Pancreas (tissue), 10 donors: ENCODE data around the gene PARP14. TPM values are rescaled to one million over a fixed set of nuclear protein-coding genes. Genes with fewer than 3 reads are reported as not detected.

ENCODE experiments used
- ATAC-seq, 4 donors: fragments of 200-7000 bp; cut with Tn5 transposase; one replicate each; pipeline versions ENCODE4 v1.8.0 to v1.9.1; 2020; ENCODE audit warnings: mild to moderate bottlenecking in 4 of 4, moderate library complexity in 4 of 4
- DNase-seq, 6 donors: peaks; one replicate each; pipeline ENCODE4 v3.0.0-alpha.2; 2020
- FAIRE-seq: peaks from 2 replicates; lab custom pipeline; 2012; peaks lifted over from hg19 to GRCh38; lab: Jason Lieb, UNC
- H3K27ac ChIP-seq, 4 donors: fragments of 200-600 bp; sonication (generic); 1 replicate in 3 of 4; 2 replicates in 1 of 4; pipeline versions ENCODE4 v1.5.0 to v1.8.0; 2020
- H3K27me3 ChIP-seq, 4 donors: fragments of 200-600 bp; one replicate each; pipeline ENCODE4 v1.8.0; 2021
- H3K36me3 ChIP-seq, 3 donors: fragments of 200-600 bp; sonication (generic) in 1 of 3; one replicate each; pipeline versions ENCODE4 v1.5.0 to v1.8.0; 2020 to 2021
- H3K4me1 ChIP-seq, 3 donors: fragments of 200-600 bp; one replicate each; pipeline ENCODE4 v1.8.0; 2021
- H3K4me3 ChIP-seq, 4 donors: fragments of 200-600 bp; sonication (generic) in 2 of 4; one replicate each; pipeline versions ENCODE4 v1.5.0 to v1.8.0; 2020 to 2021
- H3K9me3 ChIP-seq, 4 donors: fragments of 200-600 bp; one replicate each; pipeline ENCODE4 v1.8.0; 2021
- CTCF ChIP-seq, 4 donors: fragments of 200-600 bp; sonication (generic) in 3 of 4; IDR thresholded peaks; one replicate each; pipeline versions ENCODE4 v1.5.0 to v1.8.0; 2021; ENCODE audit warnings: antibody characterized with exemption in 4 of 4
- WGBS, 2 donors: extraction: QIAGEN DNeasy Blood & Tissue Kit; methylation state at CpG; one replicate each; pipeline ENCODE4 v1.1.7; 2013; 5-methylcytosine and 5-hydroxymethylcytosine counted together
- intact Hi-C, 3 donors: fragments of 100-400 bp; cut with DNase I; formaldehyde crosslinking; loops; one replicate each; pipeline versions ENCODE4 v1.11.1 to v1.14.2; 2022
- polyA plus RNA-seq, 2 donors: library from polyadenylated mRNA; stranded (reverse); fragments of 200-250 nt; gene quantifications; one replicate each; pipeline ENCODE4 v1.2.3, GENCODE V29; 2013
- total RNA-seq, 6 donors: library from RNA; stranded (reverse); fragmentation: NEBNext Ultra II Directional in 4 of 6; extraction: Animal tissue kit (Norgen Biotek cat#: 25700) in 4 of 6; gene quantifications; one replicate each; pipeline versions ENCODE4 v1.2.1 to v1.2.4, GENCODE V29; 2021 to 2023
- donor health status: healthy with polysubstance abuse.
- donor health status: DM: no; HTN: no; CAD: no; lungs with moderate emphysema.
- donor health status: DM: no; HTN: no; CAD: no.
- donor health status: control.
- donor health status: control.
- donor health status: Bipolar disorder and iron deficiency.
- donor health status: DM: yes; HTN: yes; CAD: no.
- donor health status: DM: no; HTN: no; CAD: no.
- donor health status: DM: no; HTN: no; CAD: no.
- donor health status: DM: yes; HTN: yes; CAD: no.

The PARP14 gene
- total and polyA plus RNA-seq, 8 donors = 7.2 to 27.7 (median 11.7) TPM

- Histone ChIP-seq H3K4me1 (no peaks in the 10 kb centered on the region), H3K36me3 (no peaks in the 10 kb centered on the region), H3K27me3 (no peaks in the 10 kb centered on the region), H3K9me3 (no peaks in the 10 kb centered on the region), H3K4me3 (no peak overlapping the region), H3K27ac (no peak overlapping the region)
- no peak for FAIRE-seq
- no peak for ATAC-seq
- TF ChIP-seq CTCF (IDR thresholded peaks at IDR 0.05) = no peak
- intact Hi-C loops = no loop called here
- WGBS, 2 donors = 52 to 53% methylated on average over 2 of the region's 2 CpGs
- no peak for DNase-seq
These were observed 9.1 kb upstream of the PARP14 start for GRCh38 chr3:122671553-122671952.

- ATAC-seq (no peak), FAIRE-seq (no peak), DNase-seq (no peak)
- intact Hi-C loops = no loop called here
- Histone ChIP-seq H3K4me3 (no peak overlapping the region), H3K4me1 (peaks cover 0 to 2% (median 0%) of the 10 kb centered on the region in 3 donors), H3K27ac (no peak overlapping the region), H3K36me3 (no peaks in the 10 kb centered on the region), H3K27me3 (no peaks in the 10 kb centered on the region), H3K9me3 (no peaks in the 10 kb centered on the region)
- TF ChIP-seq CTCF (IDR thresholded peaks at IDR 0.05) = no peak
- WGBS, 2 donors = 77 to 81% methylated on average over 3 of the region's 3 CpGs
These were observed 6.3 kb upstream of the PARP14 start for GRCh38 chr3:122674339-122674738.

GRCh38 chr3:122676759-122677158 lies 3.9 kb upstream of the PARP14 start:
- H3K4me1 ChIP-seq = peaks cover 0 to 10% (median 0%) of the 10 kb centered on the region in 3 donors
- H3K9me3 ChIP-seq = no peaks in the 10 kb centered on the region
- intact Hi-C loops = loop anchor here in 1 of 3 donors (5.0 kb wide), 1 partner anchor 114 kb away; the partner anchor contains the start of genes DTX3L and PARP9
- no peaks in the 10 kb centered on the region for H3K36me3 ChIP-seq
- H3K4me3 ChIP-seq = no peak overlapping the region
- no peaks in the 10 kb centered on the region for H3K27me3 ChIP-seq
- ATAC-seq (no peak), DNase-seq (no peak), FAIRE-seq (no peak)
- H3K27ac ChIP-seq = no peak overlapping the region
- WGBS, 2 donors = 36 to 43% methylated on average over 2 of the region's 2 CpGs
- no peak for TF ChIP-seq CTCF (IDR thresholded peaks at IDR 0.05)

GRCh38 chr3:122677216-122677615 lies 3.4 kb upstream of the PARP14 start:
- Histone ChIP-seq H3K27me3 (no peaks in the 10 kb centered on the region), H3K9me3 (no peaks in the 10 kb centered on the region), H3K4me1 (peaks cover 0 to 10% (median 0%) of the 10 kb centered on the region in 3 donors), H3K4me3 (no peak overlapping the region), H3K27ac (no peak overlapping the region), H3K36me3 (no peaks in the 10 kb centered on the region)
- WGBS, 2 donors = 32 to 36% methylated on average over 1 of the region's 1 CpG
- no peak for DNase-seq
- no peak for ATAC-seq
- intact Hi-C loops = loop anchor here in 1 of 3 donors (5.0 kb wide), 1 partner anchor 115 kb away; the partner anchor contains the start of genes DTX3L and PARP9
- FAIRE-seq = no peak
- TF ChIP-seq CTCF (IDR thresholded peaks at IDR 0.05) = no peak

GRCh38 chr3:122678506-122678905 lies 2.1 kb upstream of the PARP14 start:
- Histone ChIP-seq H3K27ac (peak overlapping the region in 2 of 4 donors; percentile 87 to 96), H3K9me3 (no peaks in the 10 kb centered on the region), H3K4me1 (peaks cover 0 to 16% (median 0%) of the 10 kb centered on the region in 3 donors), H3K27me3 (no peaks in the 10 kb centered on the region), H3K4me3 (no peak overlapping the region), H3K36me3 (no peaks in the 10 kb centered on the region)
- no peak for TF ChIP-seq CTCF (IDR thresholded peaks at IDR 0.05)
- ATAC-seq (no peak), DNase-seq (no peak), FAIRE-seq (no peak)
- WGBS, 2 donors = 82 to 89% methylated on average over 5 of the region's 5 CpGs
- intact Hi-C loops = loop anchor here in 1 of 3 donors (5.0 kb wide), 1 partner anchor 116 kb away; the partner anchor contains the start of genes DTX3L and PARP9
